ENCODE results near the gene LMO7. TPM values are rescaled to one million over a fixed set of nuclear protein-coding genes. Genes with fewer than 3 reads are reported as not detected.

Gene LMO7
- total and polyA plus RNA-seq, 2 of the 13 experiments (the other 11 are each of a cell fraction or from before 2014, with no cell fraction given) = 34.0 to 121 TPM

DNA sequence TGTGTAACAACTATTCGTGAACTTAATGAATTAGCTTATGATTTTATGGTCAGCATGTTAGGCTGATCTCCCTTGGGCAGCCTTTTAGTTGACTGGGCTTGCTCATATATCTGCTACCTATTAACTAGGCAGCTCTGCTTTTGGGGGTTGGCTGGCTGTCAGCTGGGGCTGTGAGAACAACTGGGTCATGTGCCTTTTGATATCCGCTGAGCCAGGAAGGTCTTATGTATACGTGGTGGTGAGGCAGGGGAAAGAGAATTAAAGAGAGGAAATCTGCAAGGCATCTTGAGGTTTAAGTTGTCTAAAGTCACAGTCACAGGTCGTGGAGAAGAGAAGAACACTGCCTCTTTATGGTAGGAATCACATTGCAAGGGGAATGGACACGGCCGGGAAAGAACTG is 206.9 kb downstream of the LMO7 start:
- TF ChIP-seq HMG20B (CRISPR knock-in tag; conservative IDR thresholded peaks at IDR 0.05) (no peak), PCBP2 (optimal IDR thresholded peaks at IDR 0.05; ENCODE audit: low read depth, low read length, poor library complexity, severe bottlenecking) (no peak), ATF5 (CRISPR knock-in tag; IDR thresholded peaks at IDR 0.05; ENCODE audit: low read depth) (no peak), RBAK (CRISPR knock-in tag; IDR thresholded peaks at IDR 0.05) (peak; percentile 61; the same call in 1 of the 2 replicates)
- TF ChIP-seq, protein P1, sequence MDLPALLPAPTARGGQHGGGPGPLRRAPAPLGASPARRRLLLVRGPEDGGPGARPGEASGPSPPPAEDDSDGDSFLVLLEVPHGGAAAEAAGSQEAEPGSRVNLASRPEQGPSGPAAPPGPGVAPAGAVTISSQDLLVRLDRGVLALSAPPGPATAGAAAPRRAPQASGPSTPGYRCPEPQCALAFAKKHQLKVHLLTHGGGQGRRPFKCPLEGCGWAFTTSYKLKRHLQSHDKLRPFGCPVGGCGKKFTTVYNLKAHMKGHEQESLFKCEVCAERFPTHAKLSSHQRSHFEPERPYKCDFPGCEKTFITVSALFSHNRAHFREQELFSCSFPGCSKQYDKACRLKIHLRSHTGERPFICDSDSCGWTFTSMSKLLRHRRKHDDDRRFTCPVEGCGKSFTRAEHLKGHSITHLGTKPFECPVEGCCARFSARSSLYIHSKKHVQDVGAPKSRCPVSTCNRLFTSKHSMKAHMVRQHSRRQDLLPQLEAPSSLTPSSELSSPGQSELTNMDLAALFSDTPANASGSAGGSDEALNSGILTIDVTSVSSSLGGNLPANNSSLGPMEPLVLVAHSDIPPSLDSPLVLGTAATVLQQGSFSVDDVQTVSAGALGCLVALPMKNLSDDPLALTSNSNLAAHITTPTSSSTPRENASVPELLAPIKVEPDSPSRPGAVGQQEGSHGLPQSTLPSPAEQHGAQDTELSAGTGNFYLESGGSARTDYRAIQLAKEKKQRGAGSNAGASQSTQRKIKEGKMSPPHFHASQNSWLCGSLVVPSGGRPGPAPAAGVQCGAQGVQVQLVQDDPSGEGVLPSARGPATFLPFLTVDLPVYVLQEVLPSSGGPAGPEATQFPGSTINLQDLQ (CRISPR knock-in tag; IDR thresholded peaks at IDR 0.05) = no peak
- H3K4me2 ChIP-seq (ENCODE audit: low read depth, low read length) = no peak overlapping the region
- no TSS peak for BruUV-seq (replicated peaks)
- POLR2A ChIA-PET = no interaction called here
- no peaks in the 10 kb centered on the region for H3K27me3 ChIP-seq (ENCODE audit: control insufficient read depth in 1 of 2, insufficient read depth in 2 of 2, low read length in 2 of 2)
- in situ Hi-C loops (cut with HindIII; ENCODE audit: extremely low pct_ligation_motif_present, low pct_unique_long_range_greater_than_20kb) (no loop called here), intact Hi-C loops (cut with micrococcal nuclease; ENCODE audit: unreplicated experiment) (no loop called here)
- FAIRE-seq = no peak
- DNase-seq (ENCODE audit: low spot score) = no peak
- no peaks in the 10 kb centered on the region for H3K9me3 ChIP-seq (ENCODE audit: low read length)
- no peak for ATAC-seq
- no peak overlapping the region for H3K27ac ChIP-seq (ENCODE audit: extremely low read length, insufficient read depth, low read length)
- H3K9ac ChIP-seq (ENCODE audit: insufficient read depth, low read depth, low read length) = no peak overlapping the region
- H3K4me3 ChIP-seq (replicated peaks in 1 of 3; ENCODE audit: insufficient read depth in 1 of 3, low read depth in 2 of 3, low read length in 3 of 3) = no peak overlapping the region
- no peaks in the 10 kb centered on the region for H3K79me2 ChIP-seq (ENCODE audit: insufficient read depth, low read length)
- 96% methylated on average over 6 of the region's 6 CpGs for WGBS (ENCODE audit: low lambda C conversion rate)
- H4K20me1 ChIP-seq (ENCODE audit: insufficient read depth, low read length) = no peaks in the 10 kb centered on the region
- H3K36me3 ChIP-seq (replicated peaks in 1 of 2; ENCODE audit: control insufficient read depth in 1 of 2, insufficient read depth in 2 of 2, low read length in 2 of 2) = peaks cover 31 to 77% of the 10 kb centered on the region in 2 experiments
- no peaks in the 10 kb centered on the region for H3K4me1 ChIP-seq (ENCODE audit: insufficient read depth, low read length)
- CTCF ChIA-PET (ENCODE audit: low intra/inter-chr PET ratio, low total read pairs) = no interaction called here
- no peak overlapping the region for H2AFZ ChIP-seq (ENCODE audit: low read length)

- POLR2A ChIA-PET = no interaction called here
- ATAC-seq (no peak), FAIRE-seq (no peak), DNase-seq (ENCODE audit: low spot score) (no peak)
- H3K4me3 ChIP-seq (replicated peaks in 1 of 3; ENCODE audit: insufficient read depth in 1 of 3, low read depth in 2 of 3, low read length in 3 of 3) = no peak overlapping the region
- no peak overlapping the region for H3K9ac ChIP-seq (ENCODE audit: insufficient read depth, low read depth, low read length)
- no peaks in the 10 kb centered on the region for H3K9me3 ChIP-seq (ENCODE audit: low read length)
- H3K4me2 ChIP-seq (ENCODE audit: low read depth, low read length) = no peak overlapping the region
- no peaks in the 10 kb centered on the region for H4K20me1 ChIP-seq (ENCODE audit: insufficient read depth, low read length)
- in situ Hi-C loops (cut with HindIII; ENCODE audit: extremely low pct_ligation_motif_present, low pct_unique_long_range_greater_than_20kb) = no loop called here
- BruUV-seq (replicated peaks) = no TSS peak
- H3K27ac ChIP-seq (ENCODE audit: extremely low read length, insufficient read depth, low read length) = no peak overlapping the region
- H2AFZ ChIP-seq (ENCODE audit: low read length) = no peak overlapping the region
- intact Hi-C loops (cut with micrococcal nuclease; ENCODE audit: unreplicated experiment) = no loop called here
- no peaks in the 10 kb centered on the region for H3K4me1 ChIP-seq (ENCODE audit: insufficient read depth, low read length)
- no peaks in the 10 kb centered on the region for H3K79me2 ChIP-seq (ENCODE audit: insufficient read depth, low read length)
- H3K36me3 ChIP-seq (replicated peaks in 1 of 2; ENCODE audit: control insufficient read depth in 1 of 2, insufficient read depth in 2 of 2, low read length in 2 of 2) = peaks cover 30 to 80% of the 10 kb centered on the region in 2 experiments
- CTCF ChIA-PET (ENCODE audit: low intra/inter-chr PET ratio, low total read pairs) = no interaction called here
- no peaks in the 10 kb centered on the region for H3K27me3 ChIP-seq (ENCODE audit: control insufficient read depth in 1 of 2, insufficient read depth in 2 of 2, low read length in 2 of 2)
- TF ChIP-seq ARNT2 (CRISPR knock-in tag; IDR thresholded peaks at IDR 0.05; ENCODE audit: low read depth) (no peak), CREB3 (CRISPR knock-in tag; IDR thresholded peaks at IDR 0.05) (no peak), ZEB1 (IDR thresholded peaks at IDR 0.05; ENCODE audit: insufficient replicate concordance, low read depth) (no peak), ZNF737 (CRISPR knock-in tag; IDR thresholded peaks at IDR 0.05; ENCODE audit: borderline replicate concordance) (no peak)
These were observed 207.9 kb downstream of the LMO7 start for GRCh38 chr13:75843991-75844390.

All from HepG2 (cell line).